Mesenchymal stem cell (in vitro differentiated cells and primary cell): ENCODE measurements around the gene NRF1.
A peak's percentile ranks its signal among the peaks of the same experiment; 100 is the strongest.

Experiments
- DNase-seq: peaks from one replicate; pipeline ENCODE4 v3.0.0-alpha.2; 2013
- H2AFZ ChIP-seq: one replicate; pipeline ENCODE4 v1.6.1; 2013; ENCODE audit warnings: low read depth, mild to moderate bottlenecking, control low read depth, inconsistent platforms, low read length, moderate library complexity
- H2AK5ac ChIP-seq: 2 replicates; pipeline ENCODE4 v1.6.1; 2013; ENCODE audit warnings: low read length, moderate library complexity, mild to moderate bottlenecking, inconsistent platforms; ENCODE audit not compliant: severe bottlenecking
- H2BK120ac ChIP-seq: one replicate; pipeline ENCODE4 v1.6.1; 2013; ENCODE audit warnings: low read depth, mild to moderate bottlenecking, inconsistent platforms, low read length, moderate library complexity
- H2BK12ac ChIP-seq, 2 experiments: one replicate each; pipeline ENCODE4 v1.6.1; 2013; ENCODE audit warnings: inconsistent platforms in 2 of 2, low read length in 2 of 2, mild to moderate bottlenecking in 2 of 2, moderate library complexity in 2 of 2, control low read depth in 1 of 2
- H2BK15ac ChIP-seq: one replicate; pipeline ENCODE4 v1.6.1; 2013; ENCODE audit warnings: mild to moderate bottlenecking, low read depth, inconsistent platforms; ENCODE audit not compliant: poor library complexity, severe bottlenecking
- H2BK5ac ChIP-seq: 2 replicates; pipeline ENCODE4 v1.6.1; 2013; ENCODE audit warnings: low read depth, mild to moderate bottlenecking, low read length, control low read depth, inconsistent platforms; ENCODE audit not compliant: poor library complexity, severe bottlenecking
- H3K14ac ChIP-seq, 2 experiments: one replicate each; pipeline ENCODE4 v1.6.1; 2013; ENCODE audit warnings: inconsistent platforms in 2 of 2, low read length in 2 of 2, control low read depth in 1 of 2, mild to moderate bottlenecking in 1 of 2, moderate library complexity in 1 of 2
- H3K18ac ChIP-seq, 2 experiments: one replicate each; pipeline ENCODE4 v1.6.1; 2013; ENCODE audit warnings: inconsistent platforms in 2 of 2, low read length in 2 of 2, control low read depth in 1 of 2, low read depth in 1 of 2, mild to moderate bottlenecking in 1 of 2
- H3K23ac ChIP-seq, 2 experiments: one replicate each; pipeline ENCODE4 v1.6.1; 2013; ENCODE audit warnings: inconsistent platforms in 2 of 2, low read length in 2 of 2, mild to moderate bottlenecking in 2 of 2, moderate library complexity in 2 of 2, control low read depth in 1 of 2
- H3K27ac ChIP-seq: 2 replicates; pipeline ENCODE4 v1.5.1; 2013; ENCODE audit warnings: mild to moderate bottlenecking, moderate library complexity, low read length, control low read depth, inconsistent platforms; ENCODE audit not compliant: poor library complexity, severe bottlenecking
- H3K27me3 ChIP-seq, 2 experiments: 2 replicates each; pipeline versions ENCODE4 v1.6.1 to v1.7.0; 2013; ENCODE audit warnings: low read length in 2 of 2, mild to moderate bottlenecking in 2 of 2, moderate library complexity in 2 of 2, control low read depth in 1 of 2, inconsistent platforms in 1 of 2; ENCODE audit not compliant: control insufficient read depth in 1 of 2, insufficient read depth in 1 of 2
- H3K36me3 ChIP-seq, 2 experiments: 2 replicates each; pipeline versions ENCODE4 v1.6.1 to v1.7.0; 2013; ENCODE audit warnings: low read length in 2 of 2, control low read depth in 1 of 2, inconsistent platforms in 1 of 2, low read depth in 1 of 2, mild to moderate bottlenecking in 1 of 2; ENCODE audit not compliant: insufficient read depth in 2 of 2, control insufficient read depth in 1 of 2
- H3K4ac ChIP-seq, 2 experiments: one replicate each; pipeline ENCODE4 v1.6.1; 2013; ENCODE audit warnings: inconsistent platforms in 2 of 2, low read length in 2 of 2, mild to moderate bottlenecking in 2 of 2, moderate library complexity in 2 of 2, control low read depth in 1 of 2, low read depth in 1 of 2
- H3K4me1 ChIP-seq: 2 replicates; pipeline ENCODE4 v1.6.1; 2013; ENCODE audit warnings: low read depth, low read length, control low read depth; ENCODE audit not compliant: control insufficient read depth, insufficient read depth
- H3K4me2 ChIP-seq: 2 replicates; pipeline ENCODE4 v1.6.1; 2013; ENCODE audit warnings: low read length, mild to moderate bottlenecking, inconsistent platforms; ENCODE audit not compliant: poor library complexity, severe bottlenecking
- H3K4me3 ChIP-seq, 2 experiments: 2 replicates each; pipeline versions ENCODE4 v1.5.1 to v1.7.0; 2013; ENCODE audit warnings: low read length in 2 of 2, mild to moderate bottlenecking in 2 of 2, control low read depth in 1 of 2, low read depth in 1 of 2; ENCODE audit not compliant: insufficient read depth in 1 of 2
- H3K79me1 ChIP-seq: replicated peaks from 2 replicates; pipeline ENCODE4 v1.6.1; 2013; ENCODE audit warnings: mild to moderate bottlenecking, control low read depth, low read length, inconsistent platforms; ENCODE audit not compliant: poor library complexity, severe bottlenecking
- H3K9ac ChIP-seq: 2 replicates; pipeline ENCODE4 v1.7.0; 2013; ENCODE audit warnings: mild to moderate bottlenecking, low read length, moderate library complexity
- H3K9me3 ChIP-seq: 2 replicates; pipeline ENCODE4 v1.7.0; 2013; ENCODE audit warnings: mild to moderate bottlenecking, low read length; ENCODE audit not compliant: control insufficient read depth
- H4K8ac ChIP-seq: one replicate; pipeline ENCODE4 v1.6.1; 2013; ENCODE audit warnings: inconsistent platforms, mild to moderate bottlenecking, low read length, moderate library complexity
- H4K91ac ChIP-seq: one replicate; pipeline ENCODE4 v1.6.1; 2013; ENCODE audit warnings: mild to moderate bottlenecking, low read length, inconsistent platforms
- WGBS: methylation state at CpG from one replicate; pipeline ENCODE4 v1.1.7; 2013; ENCODE audit warnings: mixed read lengths; 5-methylcytosine and 5-hydroxymethylcytosine counted together

The NRF1 gene

DNA sequence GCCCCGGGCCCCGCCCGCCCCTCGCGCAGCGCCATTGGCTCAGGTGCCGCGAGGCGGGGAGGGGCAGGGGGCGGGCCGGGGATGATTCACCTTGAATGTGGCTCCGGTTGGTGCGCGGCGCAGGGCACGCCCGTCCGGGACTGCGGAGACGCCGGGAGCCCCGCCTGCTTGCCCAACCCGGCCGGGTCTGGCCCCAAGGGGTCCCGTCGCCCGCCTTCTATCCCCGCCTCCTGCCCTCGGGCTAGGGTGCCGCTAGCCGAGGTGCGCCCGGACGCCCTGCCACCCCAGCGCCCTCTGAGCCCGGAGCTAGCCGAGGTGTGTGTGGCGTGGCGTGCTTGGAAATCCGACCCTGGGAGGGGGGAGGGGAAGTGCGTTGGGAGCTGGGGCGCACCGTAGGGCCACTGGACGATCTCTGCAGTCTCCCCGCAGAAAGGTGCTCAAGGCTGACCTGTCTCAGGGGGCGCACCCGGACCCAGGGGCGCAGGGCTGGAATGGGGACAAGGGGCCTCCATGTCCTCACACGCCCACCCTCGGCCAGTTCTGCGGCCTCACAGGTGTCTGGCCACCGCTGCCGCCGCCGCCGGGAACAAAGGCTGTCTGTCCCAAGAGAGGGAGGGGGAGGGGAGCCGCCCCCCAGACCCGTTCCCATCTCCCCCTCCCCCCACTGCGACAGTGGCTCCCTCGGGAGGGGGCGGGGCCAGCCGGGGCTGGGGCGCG is 168.9 kb downstream of the NRF1 start:
- WGBS = under 1% methylated on average over 40 of the region's 64 CpGs
- no peak overlapping the region for H3K18ac ChIP-seq
- no peak overlapping the region for H4K91ac ChIP-seq

DNA sequence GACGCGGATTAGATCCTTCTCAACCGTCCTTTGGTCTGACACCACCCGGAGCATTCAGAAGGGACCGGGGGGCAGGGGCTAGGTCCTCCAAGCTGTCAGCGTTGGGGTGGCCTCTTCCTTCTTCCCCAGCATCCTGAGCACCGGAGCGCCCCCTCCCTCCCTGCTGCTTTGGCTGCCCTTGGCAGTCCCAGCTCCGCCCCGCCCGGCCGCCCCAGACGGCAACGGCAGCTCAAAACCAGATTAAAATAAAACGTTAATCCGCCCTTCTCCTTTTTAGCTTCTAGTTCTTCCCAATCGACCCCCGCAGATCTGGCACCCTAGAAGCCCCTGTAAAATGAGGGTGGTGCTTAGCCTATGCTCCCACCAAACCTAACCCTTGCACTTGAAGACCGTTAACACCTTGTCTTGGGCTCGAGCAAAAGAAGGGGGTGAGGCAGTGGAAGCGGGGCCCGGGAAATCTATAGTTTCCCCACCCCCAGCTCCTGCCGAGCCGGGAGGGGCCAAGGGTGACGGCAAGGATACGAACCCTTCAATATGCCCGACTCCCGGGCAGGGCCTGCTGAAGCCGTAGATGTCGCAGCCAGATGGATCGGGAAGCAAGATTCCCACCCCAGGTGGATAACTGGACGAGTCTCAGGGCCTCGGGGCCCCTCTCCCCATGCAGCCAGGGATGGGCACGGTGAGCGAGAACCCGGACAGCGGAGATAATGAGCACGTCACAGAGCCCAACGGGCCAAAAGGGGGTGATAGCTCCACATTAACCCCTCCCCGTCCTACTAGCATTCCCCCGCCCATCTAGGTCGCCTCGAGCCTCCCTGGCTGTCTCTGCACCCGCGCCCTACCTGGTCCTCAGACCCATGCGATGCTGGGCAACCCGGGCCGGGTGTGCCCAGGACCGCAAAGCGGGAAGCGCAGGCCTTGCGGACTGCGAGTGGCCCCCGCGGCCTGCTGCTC is 169.7 kb downstream of the NRF1 start:
- H2AK5ac ChIP-seq = no peak overlapping the region
- H4K8ac ChIP-seq = no peak overlapping the region
- no peak overlapping the region for H2BK120ac ChIP-seq
- no peak overlapping the region for H3K9ac ChIP-seq
- peaks cover 89 to 90% of the 10 kb centered on the region in 2 experiments for H3K27me3 ChIP-seq
- no peak overlapping the region for H2BK12ac ChIP-seq
- DNase-seq = no peak
- no peak overlapping the region for H4K91ac ChIP-seq
- H3K27ac ChIP-seq = no peak overlapping the region
- H3K18ac ChIP-seq = no peak overlapping the region
- H2BK15ac ChIP-seq = no peak overlapping the region
- no peaks in the 10 kb centered on the region for H3K36me3 ChIP-seq
- no peak overlapping the region for H3K23ac ChIP-seq
- H3K4me2 ChIP-seq = no peak overlapping the region
- H3K4me1 ChIP-seq = peaks cover 47% of the 10 kb centered on the region
- no peak overlapping the region for H3K14ac ChIP-seq
- no peak overlapping the region for H2BK5ac ChIP-seq
- H3K4ac ChIP-seq = no peak overlapping the region
- H3K79me1 ChIP-seq = no peaks in the 10 kb centered on the region
- 2% methylated on average over 49 of the region's 55 CpGs for WGBS
- H3K9me3 ChIP-seq = peaks cover 4% of the 10 kb centered on the region
- no peak overlapping the region for H2AFZ ChIP-seq
- no peak overlapping the region for H3K4me3 ChIP-seq

More for the DNA sequence above, 168.9 kb downstream of the NRF1 start:
- H3K9ac ChIP-seq = no peak overlapping the region
- peak overlapping the region; percentile 30 for H3K4me2 ChIP-seq
- H2BK12ac ChIP-seq = no peak overlapping the region
- peaks cover 4% of the 10 kb centered on the region for H3K9me3 ChIP-seq
- H2BK15ac ChIP-seq = no peak overlapping the region
- H3K4me1 ChIP-seq = peaks cover 40% of the 10 kb centered on the region
- no peak overlapping the region for H2AK5ac ChIP-seq
- H3K23ac ChIP-seq = no peak overlapping the region
- no peak overlapping the region for H2AFZ ChIP-seq
- H3K27me3 ChIP-seq = peaks cover 88 to 90% of the 10 kb centered on the region in 2 experiments
- no peaks in the 10 kb centered on the region for H3K79me1 ChIP-seq
- H3K4ac ChIP-seq = no peak overlapping the region
- no peak overlapping the region for H3K27ac ChIP-seq
- no peak overlapping the region for H4K8ac ChIP-seq
- H3K4me3 ChIP-seq = peak overlapping the region in 1 of 2 experiments; percentile 30
- no peak for DNase-seq
- no peak overlapping the region for H2BK5ac ChIP-seq
- peak overlapping the region in 1 of 2 experiments; percentile 56 for H3K14ac ChIP-seq
- H3K36me3 ChIP-seq = no peaks in the 10 kb centered on the region
- no peak overlapping the region for H2BK120ac ChIP-seq

- Histone ChIP-seq H3K4me2 (no peak overlapping the region), H3K18ac (no peak overlapping the region), H2BK12ac (no peak overlapping the region), H3K14ac (no peak overlapping the region), H2AK5ac (no peak overlapping the region), H2BK15ac (no peak overlapping the region), H3K4ac (no peak overlapping the region), H3K27ac (no peak overlapping the region), H3K4me1 (peaks cover 47% of the 10 kb centered on the region), H2AFZ (no peak overlapping the region), H4K8ac (no peak overlapping the region), H2BK5ac (no peak overlapping the region), H3K4me3 (no peak overlapping the region), H2BK120ac (no peak overlapping the region), H3K27me3 (peaks cover 88 to 90% of the 10 kb centered on the region in 2 experiments), H3K9ac (no peak overlapping the region), H4K91ac (no peak overlapping the region), H3K79me1 (no peaks in the 10 kb centered on the region), H3K23ac (peak overlapping the region in 1 of 2 experiments; percentile 36), H3K9me3 (peaks cover 4% of the 10 kb centered on the region), H3K36me3 (no peaks in the 10 kb centered on the region)
- no peak for DNase-seq
- 3% methylated on average over 73 of the region's 73 CpGs for WGBS
Measured at GRCh38 chr7:129781928-129782817, 170.7 kb downstream of the NRF1 start.
